Adrenal gland (tissue), 12 donors: ENCODE measurements around the gene LRRC36. TPM values are rescaled to one million over a fixed set of nuclear protein-coding genes. Genes with fewer than 3 reads are reported as not detected.

Experiments used
- DNase-seq, 7 donors: peaks; one replicate each; pipeline ENCODE4 v3.0.0-alpha.2; 2019 to 2020
- H3K27ac ChIP-seq, 5 donors: fragments of 200-600 bp; sonication (generic) in 4 of 5; 1 replicate in 3 of 5; 2 replicates in 2 of 5; pipeline versions ENCODE4 v1.5.1 to v1.8.0; 2016 to 2020; ENCODE audit warnings: mild to moderate bottlenecking in 1 of 5
- H3K27me3 ChIP-seq: fragments of 200-600 bp; 2 replicates; pipeline ENCODE4 v1.8.0; 2021
- H3K36me3 ChIP-seq, 2 donors: fragments of 200-600 bp; replicated peaks in 1 of 2; 1 replicate in 1 of 2; 2 replicates in 1 of 2; pipeline versions ENCODE4 v1.5.1 to v1.8.0; 2018 to 2022
- H3K4me1 ChIP-seq, 2 donors: fragments of 200-600 bp; replicated peaks in 1 of 2; 1 replicate in 1 of 2; 2 replicates in 1 of 2; pipeline versions ENCODE4 v1.5.1 to v1.8.0; 2018 to 2021
- H3K4me3 ChIP-seq, 4 donors: fragments of 200-600 bp; sonication (generic) in 3 of 4; one replicate each; pipeline ENCODE4 v1.5.1; 2016 to 2018
- H3K9me3 ChIP-seq, 3 donors: fragments of 200-600 bp; sonication (generic) in 1 of 3; replicated peaks in 1 of 3; 1 replicate in 2 of 3; 2 replicates in 1 of 3; pipeline versions ENCODE4 v1.5.1 to v1.8.0; 2016 to 2021
- CTCF ChIP-seq, 6 experiments: fragments of 450-650 bp in 4 of 6; fragments of 200-600 bp in 2 of 6; sonication (generic) in 1 of 6; IDR thresholded peaks; 1 replicate in 5 of 6; 2 replicates in 1 of 6; pipeline versions ENCODE4 v1.5.1 to v1.8.0; 2016 to 2021; ENCODE audit warnings: antibody characterized with exemption in 6 of 6, mild to moderate bottlenecking in 2 of 6, moderate library complexity in 1 of 6
- POLR2A ChIP-seq, 2 donors: fragments of 450-650 bp; IDR thresholded peaks; one replicate each; pipeline ENCODE4 v1.6.1; 2017; ENCODE audit warnings: antibody characterized with exemption in 2 of 2, mild to moderate bottlenecking in 2 of 2, moderate library complexity in 1 of 2
- WGBS, 4 donors: extraction: QIAGEN DNeasy Blood & Tissue Kit in 2 of 4; methylation state at CpG; one replicate each; pipeline versions ENCODE4 v1.1.5 to v1.1.7; 2013 to 2017; 5-methylcytosine and 5-hydroxymethylcytosine counted together
- intact Hi-C, 2 donors: fragments of 100-400 bp; cut with DNase I; formaldehyde crosslinking; loops; one replicate each; pipeline versions ENCODE4 v1.14.1 to v1.15.0; 2022 to 2023
- polyA plus RNA-seq, 3 donors: library from polyadenylated mRNA; stranded (reverse); fragments of 200-250 nt in 2 of 3; fragments of 350-450 nt in 1 of 3; fragmentation: Illumina TruSeq in 1 of 3; extraction: RNeasy Lipid Tissue Mini Kit (QIAGEN cat#74804) in 1 of 3; gene quantifications; one replicate each; pipeline ENCODE4 v1.2.3, GENCODE V29; 2013 to 2014
- total RNA-seq, 9 donors: library from RNA; depleted of rRNA in 4 of 9; stranded (reverse); fragments of >200 nt in 4 of 9; fragments of 120-200 nt in 1 of 9; fragmentation: NEBNext Ultra II Directional in 1 of 9; extraction: Animal tissue kit (Norgen Biotek cat#: 25700) in 1 of 9; gene quantifications; one replicate each; pipeline versions ENCODE4 v1.1.0 to v1.2.4, GENCODE V29; 2013 to 2023
- donor health status: healthy with polysubstance abuse.
- donor health status: Bipolar disorder and iron deficiency.
- donor health status: DM: yes; HTN: yes; CAD: no.
- donor health status: DM: no; HTN: no; CAD: no.
- donor health status: DM: no; HTN: no; CAD: no.
- donor health status: DM: yes; HTN: yes; CAD: no.

The LRRC36 gene
- total and polyA plus RNA-seq, 12 donors: 0.15 to 4.7 (median 0.61) TPM; not detected in 5

DNA sequence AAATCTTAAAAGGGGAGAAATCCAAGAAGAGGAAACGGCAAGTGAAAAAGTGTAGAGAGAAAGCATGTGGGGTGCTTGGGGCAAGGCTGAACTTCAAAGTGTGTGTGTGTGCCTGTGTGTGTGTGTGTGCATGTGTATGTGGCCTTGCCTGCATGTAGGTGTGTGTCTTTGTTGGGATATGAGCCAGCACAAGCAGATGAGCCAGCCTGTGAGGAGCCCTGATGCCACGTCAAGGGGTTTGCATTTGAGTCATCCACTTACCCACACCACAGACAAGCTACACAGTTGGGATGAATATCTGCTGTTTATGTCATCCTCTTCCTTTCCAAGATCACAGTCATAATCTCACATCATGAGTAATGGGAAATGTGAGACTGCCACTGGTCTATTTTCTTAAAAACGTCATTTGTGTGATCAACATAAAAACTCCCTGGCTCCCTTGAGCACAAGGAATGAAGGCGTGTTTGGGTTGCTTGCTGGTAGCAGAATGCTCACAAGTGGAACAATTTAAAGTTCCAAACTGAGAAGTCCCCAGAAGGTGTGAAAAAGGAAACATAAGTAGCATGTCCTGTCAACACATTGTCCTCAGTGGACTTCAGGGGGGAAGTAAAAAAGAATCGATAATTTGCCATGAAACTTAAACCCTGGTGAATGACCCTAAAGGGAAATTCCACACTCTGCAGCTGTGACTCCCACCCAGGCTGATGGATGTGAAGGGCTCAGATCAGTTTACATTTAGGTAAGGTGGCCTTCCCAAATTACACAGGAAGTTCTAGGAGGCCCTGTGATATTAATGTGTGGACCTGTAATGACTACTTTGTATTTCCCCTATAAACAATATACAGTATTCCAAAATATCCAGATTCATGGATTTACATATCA lies 14.8 kb upstream of the LRRC36 start:
- H3K36me3 ChIP-seq: no peaks in the 10 kb centered on the region
- 42 to 50% (median 42%) methylated on average over 5 of the region's 5 CpGs for WGBS, 4 donors
- intact Hi-C loops: no loop called here
- H3K27ac ChIP-seq: peak overlapping the region in 2 of 5 donors; percentile 52 to 71
- no peak overlapping the region for H3K4me3 ChIP-seq
- H3K9me3 ChIP-seq: no peaks in the 10 kb centered on the region
- TF ChIP-seq POLR2A (IDR thresholded peaks at IDR 0.05) (no peak), CTCF (IDR thresholded peaks at IDR 0.05) (no peak)
- DNase-seq: peak; percentile 50 to 87 (median 74)
- no peaks in the 10 kb centered on the region for H3K27me3 ChIP-seq
- peaks cover 0 to 4% of the 10 kb centered on the region in 2 donors for H3K4me1 ChIP-seq

DNA sequence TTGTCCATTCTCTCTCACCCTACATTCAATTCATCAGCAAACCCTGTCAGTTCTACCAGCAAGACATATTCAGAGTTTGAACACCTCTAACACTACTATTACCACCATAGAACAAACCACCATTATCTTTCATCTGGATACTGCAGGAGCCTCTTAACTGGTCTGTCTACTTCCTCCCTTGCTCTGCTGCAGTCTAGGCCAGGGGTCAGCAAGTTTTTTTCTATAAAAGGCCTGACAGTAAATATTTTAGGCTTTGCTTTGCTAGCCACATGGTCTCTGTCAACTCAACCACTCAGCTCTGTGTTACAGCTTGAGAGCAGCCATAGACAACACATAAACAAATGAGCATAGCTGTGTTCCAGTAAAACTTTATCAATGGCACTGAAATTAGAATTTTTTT lies 13.9 kb upstream of the LRRC36 start:
- H3K27me3 ChIP-seq: no peaks in the 10 kb centered on the region
- TF ChIP-seq POLR2A (IDR thresholded peaks at IDR 0.05) (no peak), CTCF (IDR thresholded peaks at IDR 0.05) (no peak)
- intact Hi-C loops: no loop called here
- H3K4me1 ChIP-seq: peaks cover 0 to 4% of the 10 kb centered on the region in 2 donors
- no peaks in the 10 kb centered on the region for H3K36me3 ChIP-seq
- no peaks in the 10 kb centered on the region for H3K9me3 ChIP-seq
- DNase-seq: no peak
- H3K4me3 ChIP-seq: no peak overlapping the region
- H3K27ac ChIP-seq: peak overlapping the region in 1 of 5 donors; percentile 71

DNA sequence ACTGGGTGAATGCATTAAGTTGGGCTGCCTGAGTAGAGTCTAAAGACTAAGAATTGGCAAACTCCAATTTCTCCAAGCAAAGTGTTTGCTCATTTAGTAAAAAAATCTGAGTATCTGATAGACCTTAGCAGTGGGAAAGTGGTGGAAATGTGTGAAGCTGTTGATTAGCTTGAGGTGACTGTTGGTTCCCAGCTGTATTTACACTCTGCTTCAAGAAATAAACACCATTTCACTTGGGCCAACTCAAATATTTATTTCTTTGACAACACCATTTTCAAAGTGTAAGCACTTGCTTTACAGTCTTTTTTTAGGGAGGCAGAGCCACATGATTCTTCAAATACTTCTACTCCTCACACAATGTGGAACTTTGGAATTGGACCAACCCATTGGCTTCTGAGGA lies 8.8 kb upstream of the LRRC36 start:
- peaks cover 6% of the 10 kb centered on the region for H3K27me3 ChIP-seq
- no peak for TF ChIP-seq POLR2A (IDR thresholded peaks at IDR 0.05)
- intact Hi-C loops: no loop called here

GRCh38 chr16:67326115-67326471 lies 522 bp upstream of the LRRC36 start:
- WGBS, 4 donors: 19 to 43% (median 36%) methylated on average over 5 to 11 of the region's 11 CpGs
- no peaks in the 10 kb centered on the region for H3K9me3 ChIP-seq
- peak overlapping the region in 2 of 4 donors; percentile 11 to 66 for H3K4me3 ChIP-seq
- TF ChIP-seq CTCF (IDR thresholded peaks at IDR 0.05) (no peak), POLR2A (IDR thresholded peaks at IDR 0.05) (no peak)
- DNase-seq: no peak
- H3K4me1 ChIP-seq: peaks cover 8 to 9% of the 10 kb centered on the region in 2 donors
- no peaks in the 10 kb centered on the region for H3K36me3 ChIP-seq
- no peaks in the 10 kb centered on the region for H3K27me3 ChIP-seq
- H3K27ac ChIP-seq: no peak overlapping the region
- intact Hi-C loops: no loop called here

More for the DNA sequence above, 8.8 kb upstream of the LRRC36 start:
- DNase-seq: no peak
- H3K36me3 ChIP-seq: no peaks in the 10 kb centered on the region
- no peak overlapping the region for H3K27ac ChIP-seq
- H3K9me3 ChIP-seq: no peaks in the 10 kb centered on the region
- H3K4me1 ChIP-seq: no peaks in the 10 kb centered on the region
- H3K4me3 ChIP-seq: no peak overlapping the region

DNA sequence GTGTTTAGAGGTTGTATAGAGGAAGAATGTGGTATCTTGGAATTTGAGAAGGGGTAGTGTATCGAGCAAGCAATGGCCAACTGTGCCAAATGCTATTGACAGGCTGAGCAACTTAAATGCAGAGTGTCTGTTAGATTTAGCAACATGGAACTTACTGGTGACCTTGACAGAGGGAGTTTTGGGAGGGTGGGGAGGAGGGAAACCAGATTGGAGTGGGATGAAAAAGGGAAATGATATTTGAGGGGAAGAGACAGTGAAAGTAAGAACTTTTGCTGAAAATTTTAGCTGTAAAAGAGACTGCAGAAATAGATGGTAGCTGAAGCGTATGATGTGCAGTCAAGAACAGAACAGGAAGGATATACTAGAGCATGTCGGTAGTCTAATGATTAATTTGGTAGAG lies 1.1 kb downstream of the LRRC36 start:
- Histone ChIP-seq H3K27me3 (no peaks in the 10 kb centered on the region), H3K27ac (no peak overlapping the region), H3K36me3 (no peaks in the 10 kb centered on the region), H3K9me3 (no peaks in the 10 kb centered on the region), H3K4me3 (no peak overlapping the region), H3K4me1 (peaks cover 8 to 9% of the 10 kb centered on the region in 2 donors)
- no peak for DNase-seq
- intact Hi-C loops: no loop called here
- WGBS, 4 donors: 43 to 55% (median 47%) methylated on average over 3 of the region's 3 CpGs
- TF ChIP-seq POLR2A (IDR thresholded peaks at IDR 0.05): no peak
- no peak for TF ChIP-seq CTCF (IDR thresholded peaks at IDR 0.05)
